ENCODE data around the gene ACOX1.
"Not testable (repeated sequence)": the region's sequence is repeated elsewhere in the genome, so short reads cannot be mapped to it uniquely, and the experiment has no call there.

DNA sequence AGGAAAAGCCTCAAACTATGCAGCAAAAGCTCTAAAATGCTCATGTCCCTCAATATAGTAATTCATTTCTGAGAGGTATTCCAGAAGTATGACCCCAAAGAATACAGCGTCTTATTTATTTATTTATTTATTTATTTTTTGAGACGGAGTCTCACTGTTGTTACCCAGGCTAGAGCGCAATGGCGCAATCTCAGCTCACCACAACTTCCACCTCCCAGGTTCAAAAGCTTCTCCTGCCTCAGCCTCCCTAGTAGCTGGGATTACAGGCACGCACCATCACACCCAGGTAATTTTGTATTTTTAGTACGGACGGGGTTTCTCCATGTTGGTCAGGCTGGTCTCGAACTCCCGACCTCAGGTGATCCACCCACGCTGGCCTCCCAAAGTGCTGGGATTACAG, 9.9 kb downstream of the ACOX1 start:
- TF ChIP-seq POLR2A (IDR thresholded peaks at IDR 0.05): not testable (repeated sequence)
- TF ChIP-seq, protein P1, sequence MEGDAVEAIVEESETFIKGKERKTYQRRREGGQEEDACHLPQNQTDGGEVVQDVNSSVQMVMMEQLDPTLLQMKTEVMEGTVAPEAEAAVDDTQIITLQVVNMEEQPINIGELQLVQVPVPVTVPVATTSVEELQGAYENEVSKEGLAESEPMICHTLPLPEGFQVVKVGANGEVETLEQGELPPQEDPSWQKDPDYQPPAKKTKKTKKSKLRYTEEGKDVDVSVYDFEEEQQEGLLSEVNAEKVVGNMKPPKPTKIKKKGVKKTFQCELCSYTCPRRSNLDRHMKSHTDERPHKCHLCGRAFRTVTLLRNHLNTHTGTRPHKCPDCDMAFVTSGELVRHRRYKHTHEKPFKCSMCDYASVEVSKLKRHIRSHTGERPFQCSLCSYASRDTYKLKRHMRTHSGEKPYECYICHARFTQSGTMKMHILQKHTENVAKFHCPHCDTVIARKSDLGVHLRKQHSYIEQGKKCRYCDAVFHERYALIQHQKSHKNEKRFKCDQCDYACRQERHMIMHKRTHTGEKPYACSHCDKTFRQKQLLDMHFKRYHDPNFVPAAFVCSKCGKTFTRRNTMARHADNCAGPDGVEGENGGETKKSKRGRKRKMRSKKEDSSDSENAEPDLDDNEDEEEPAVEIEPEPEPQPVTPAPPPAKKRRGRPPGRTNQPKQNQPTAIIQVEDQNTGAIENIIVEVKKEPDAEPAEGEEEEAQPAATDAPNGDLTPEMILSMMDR (IDR thresholded peaks at IDR 0.05): not testable (repeated sequence)
